Nephron (organoid): Measurements from ENCODE around the gene ELMO1.

Experiments
- H3K27ac Mint-ChIP-seq, 3 experiments: 2 replicates each; pipeline ENCODE4 v1.8.0; 2020; ENCODE audit warnings: mixed read lengths in 3 of 3, mild to moderate bottlenecking in 2 of 3, moderate library complexity in 1 of 3
- H3K27me3 Mint-ChIP-seq: 2 replicates; pipeline ENCODE4 v1.8.0; 2021; ENCODE audit warnings: low read depth, mild to moderate bottlenecking, moderate library complexity, mixed read lengths
- H3K36me3 Mint-ChIP-seq: 2 replicates; pipeline ENCODE4 v1.8.0; 2020; ENCODE audit warnings: low read depth, mixed read lengths
- H3K4me1 Mint-ChIP-seq: 2 replicates; pipeline ENCODE4 v1.8.0; 2020; ENCODE audit warnings: mixed read lengths
- H3K4me3 Mint-ChIP-seq, 3 experiments: 2 replicates each; pipeline ENCODE4 v1.8.0; 2020; ENCODE audit warnings: mild to moderate bottlenecking in 3 of 3, mixed read lengths in 3 of 3, moderate library complexity in 2 of 3
- H3K9me3 Mint-ChIP-seq: 2 replicates; pipeline ENCODE4 v1.8.0; 2020; ENCODE audit warnings: mixed read lengths
- CTCF ChIP-seq, 3 experiments: fragments of 200-600 bp; sonication (generic); IDR thresholded peaks; one replicate each; pipeline ENCODE4 v1.5.0; 2021; ENCODE audit warnings: antibody characterized with exemption in 3 of 3; ENCODE audit not compliant: unreplicated experiment in 3 of 3

Gene ELMO1

GRCh38 chr7:37040330-37040729, 408.3 kb downstream of the ELMO1 start:
- no peak for TF ChIP-seq CTCF (IDR thresholded peaks at IDR 0.05; ENCODE audit: unreplicated experiment in 3 of 3)
- H3K36me3 Mint-ChIP-seq = no peaks in the 10 kb centered on the region
- no peaks in the 10 kb centered on the region for H3K27me3 Mint-ChIP-seq
- H3K4me1 Mint-ChIP-seq = no peaks in the 10 kb centered on the region
- no peak overlapping the region for H3K27ac Mint-ChIP-seq
- no peak overlapping the region for H3K4me3 Mint-ChIP-seq
- peaks cover 5% of the 10 kb centered on the region for H3K9me3 Mint-ChIP-seq

- Mint-ChIP-seq H3K4me1 (no peaks in the 10 kb centered on the region), H3K4me3 (no peak overlapping the region), H3K27me3 (no peaks in the 10 kb centered on the region), H3K9me3 (peaks cover 5% of the 10 kb centered on the region), H3K27ac (no peak overlapping the region), H3K36me3 (no peaks in the 10 kb centered on the region)
- TF ChIP-seq CTCF (IDR thresholded peaks at IDR 0.05; ENCODE audit: unreplicated experiment in 3 of 3) = no peak
Observed at GRCh38 chr7:37039131-37039749, 409.4 kb downstream of the ELMO1 start.

GRCh38 chr7:37038706-37039105, 410.0 kb downstream of the ELMO1 start:
- Mint-ChIP-seq H3K4me1 (peaks cover 1% of the 10 kb centered on the region), H3K36me3 (no peaks in the 10 kb centered on the region), H3K4me3 (no peak overlapping the region), H3K9me3 (peaks cover 5% of the 10 kb centered on the region), H3K27ac (no peak overlapping the region), H3K27me3 (no peaks in the 10 kb centered on the region)
- no peak for TF ChIP-seq CTCF (IDR thresholded peaks at IDR 0.05; ENCODE audit: unreplicated experiment in 3 of 3)

GRCh38 chr7:37037286-37037685, 411.4 kb downstream of the ELMO1 start:
- Mint-ChIP-seq H3K4me3 (no peak overlapping the region), H3K27ac (no peak overlapping the region), H3K36me3 (no peaks in the 10 kb centered on the region), H3K9me3 (peaks cover 5% of the 10 kb centered on the region), H3K4me1 (peaks cover 14% of the 10 kb centered on the region), H3K27me3 (no peaks in the 10 kb centered on the region)
- no peak for TF ChIP-seq CTCF (IDR thresholded peaks at IDR 0.05; ENCODE audit: unreplicated experiment in 3 of 3)

GRCh38 chr7:37035631-37036030, 413.0 kb downstream of the ELMO1 start:
- no peaks in the 10 kb centered on the region for H3K27me3 Mint-ChIP-seq
- no peak for TF ChIP-seq CTCF (IDR thresholded peaks at IDR 0.05; ENCODE audit: unreplicated experiment in 3 of 3)

GRCh38 chr7:37033141-37033540, 415.5 kb downstream of the ELMO1 start:
- H3K4me3 Mint-ChIP-seq = no peak overlapping the region
- no peak for TF ChIP-seq CTCF (IDR thresholded peaks at IDR 0.05; ENCODE audit: unreplicated experiment in 3 of 3)
- no peaks in the 10 kb centered on the region for H3K36me3 Mint-ChIP-seq
- H3K4me1 Mint-ChIP-seq = peaks cover 30% of the 10 kb centered on the region
- no peak overlapping the region for H3K27ac Mint-ChIP-seq
- no peaks in the 10 kb centered on the region for H3K27me3 Mint-ChIP-seq
- H3K9me3 Mint-ChIP-seq = no peaks in the 10 kb centered on the region

More at GRCh38 chr7:37035631-37036030, 413.0 kb downstream of the ELMO1 start:
- Mint-ChIP-seq H3K9me3 (peaks cover 5% of the 10 kb centered on the region), H3K36me3 (no peaks in the 10 kb centered on the region), H3K4me1 (peaks cover 30% of the 10 kb centered on the region), H3K4me3 (no peak overlapping the region), H3K27ac (no peak overlapping the region)
